OCI-LY1 (cell line): ENCODE data around the gene TLK1.

Source experiments
- H2AFZ ChIP-seq: fragments of 200-600 bp; sonication (generic), shearing (Covaris generic); 2 replicates; pipeline ENCODE4 v1.6.0; 2014; ENCODE audit warnings: antibody characterized with exemption, mild to moderate bottlenecking, low read length
- H3F3A ChIP-seq: fragments of 200-600 bp; sonication (generic), shearing (Covaris generic); 2 replicates; pipeline ENCODE4 v1.6.0; 2014; ENCODE audit warnings: mild to moderate bottlenecking, antibody characterized with exemption, low read length, moderate library complexity; ENCODE audit not compliant: insufficient read depth
- H3K27ac ChIP-seq: fragments of 200-600 bp; sonication (generic); 2 replicates; pipeline ENCODE4 v1.5.1; 2014; ENCODE audit warnings: low read length, mixed run types, mild to moderate bottlenecking, low read depth; ENCODE audit not compliant: poor library complexity, severe bottlenecking
- H3K27me3 ChIP-seq: fragments of 200-600 bp; sonication (generic); 2 replicates; pipeline ENCODE4 v1.6.0; 2014; ENCODE audit warnings: antibody characterized with exemption, mild to moderate bottlenecking, low read length, moderate library complexity; ENCODE audit not compliant: insufficient read depth
- H3K36me3 ChIP-seq: fragments of 200-600 bp; sonication (generic); 2 replicates; pipeline ENCODE4 v1.6.1; 2014; ENCODE audit warnings: mild to moderate bottlenecking, antibody characterized with exemption, low read length, moderate library complexity, mixed read lengths; ENCODE audit not compliant: insufficient read depth
- H3K4me1 ChIP-seq: fragments of 200-600 bp; sonication (generic); 2 replicates; pipeline ENCODE4 v1.5.1; 2014; ENCODE audit warnings: mild to moderate bottlenecking, low read length, moderate library complexity; ENCODE audit not compliant: insufficient read depth, severe bottlenecking
- H3K4me2 ChIP-seq: fragments of 200-600 bp; sonication (generic), shearing (Covaris generic); 2 replicates; pipeline ENCODE4 v1.6.1; 2014; ENCODE audit warnings: low read length
- H3K4me3 ChIP-seq: fragments of 200-600 bp; sonication (generic); 2 replicates; pipeline ENCODE4 v1.5.1; 2014; ENCODE audit warnings: low read length, low read depth, mild to moderate bottlenecking, mixed read lengths; ENCODE audit not compliant: poor library complexity, severe bottlenecking
- H3K79me2 ChIP-seq: fragments of 200-600 bp; shearing (Covaris generic); 2 replicates; pipeline ENCODE4 v1.6.1; 2016; ENCODE audit warnings: mixed run types, low read length, mixed read lengths; ENCODE audit not compliant: insufficient read depth
- H3K9ac ChIP-seq: fragments of 200-600 bp; sonication (generic), shearing (Covaris generic); 2 replicates; pipeline ENCODE4 v1.6.1; 2014; ENCODE audit warnings: mild to moderate bottlenecking, low read length, mixed read lengths
- H3K9me2 ChIP-seq: fragments of 200-600 bp; sonication (generic), shearing (Covaris generic); 2 replicates; pipeline ENCODE4 v1.6.1; 2014; ENCODE audit warnings: low read depth, mild to moderate bottlenecking, low read length, mixed read lengths
- H3K9me3 ChIP-seq: fragments of 200-600 bp; shearing (Covaris generic); 2 replicates; pipeline ENCODE4 v1.6.1; 2014; ENCODE audit warnings: low read length, mixed read lengths
- H4K20me1 ChIP-seq: fragments of 200-600 bp; sonication (generic), shearing (Covaris generic); 2 replicates; pipeline ENCODE4 v1.6.0; 2016; ENCODE audit warnings: mild to moderate bottlenecking, low read length; ENCODE audit not compliant: insufficient read depth
- EZH2 ChIP-seq: fragments of 200-600 bp; sonication (generic), shearing (Covaris generic); IDR thresholded peaks from 2 replicates; pipeline ENCODE4 v1.8.0; 2017; ENCODE audit warnings: borderline replicate concordance, mixed run types, mild to moderate bottlenecking, antibody characterized with exemption, low read length, moderate library complexity, mixed read lengths
- TF ChIP-seq, protein P1 (sequence below): fragments of 200-600 bp; sonication (generic), shearing (Covaris generic); IDR thresholded peaks from 2 replicates; pipeline ENCODE4 v1.5.1; 2017; ENCODE audit warnings: mild to moderate bottlenecking, antibody characterized with exemption, low read length, moderate library complexity, mixed read lengths

Gene TLK1

GRCh38 chr2:171104379-171104778 lies 56.3 kb downstream of the TLK1 start:
- Histone ChIP-seq H3K27ac (no peak overlapping the region), H4K20me1 (no peaks in the 10 kb centered on the region)

GRCh38 chr2:171102802-171103201 lies 57.9 kb downstream of the TLK1 start:
- Histone ChIP-seq H3K9ac (no peak overlapping the region), H3K36me3 (peaks cover 76% of the 10 kb centered on the region), H3K4me3 (no peak overlapping the region), H3K4me2 (no peak overlapping the region), H3K27me3 (no peaks in the 10 kb centered on the region), H3F3A (no peaks in the 10 kb centered on the region), H3K9me2 (no peaks in the 10 kb centered on the region), H3K4me1 (no peaks in the 10 kb centered on the region), H3K27ac (no peak overlapping the region), H2AFZ (no peak overlapping the region), H4K20me1 (no peaks in the 10 kb centered on the region), H3K79me2 (peaks cover 93% of the 10 kb centered on the region), H3K9me3 (peaks cover 27% of the 10 kb centered on the region)
- TF ChIP-seq, protein P1, sequence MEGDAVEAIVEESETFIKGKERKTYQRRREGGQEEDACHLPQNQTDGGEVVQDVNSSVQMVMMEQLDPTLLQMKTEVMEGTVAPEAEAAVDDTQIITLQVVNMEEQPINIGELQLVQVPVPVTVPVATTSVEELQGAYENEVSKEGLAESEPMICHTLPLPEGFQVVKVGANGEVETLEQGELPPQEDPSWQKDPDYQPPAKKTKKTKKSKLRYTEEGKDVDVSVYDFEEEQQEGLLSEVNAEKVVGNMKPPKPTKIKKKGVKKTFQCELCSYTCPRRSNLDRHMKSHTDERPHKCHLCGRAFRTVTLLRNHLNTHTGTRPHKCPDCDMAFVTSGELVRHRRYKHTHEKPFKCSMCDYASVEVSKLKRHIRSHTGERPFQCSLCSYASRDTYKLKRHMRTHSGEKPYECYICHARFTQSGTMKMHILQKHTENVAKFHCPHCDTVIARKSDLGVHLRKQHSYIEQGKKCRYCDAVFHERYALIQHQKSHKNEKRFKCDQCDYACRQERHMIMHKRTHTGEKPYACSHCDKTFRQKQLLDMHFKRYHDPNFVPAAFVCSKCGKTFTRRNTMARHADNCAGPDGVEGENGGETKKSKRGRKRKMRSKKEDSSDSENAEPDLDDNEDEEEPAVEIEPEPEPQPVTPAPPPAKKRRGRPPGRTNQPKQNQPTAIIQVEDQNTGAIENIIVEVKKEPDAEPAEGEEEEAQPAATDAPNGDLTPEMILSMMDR: no peak
- no peak for TF ChIP-seq EZH2

More at GRCh38 chr2:171104379-171104778, 56.3 kb downstream of the TLK1 start:
- TF ChIP-seq, protein P1: no peak
- TF ChIP-seq EZH2: no peak
- H3K9ac ChIP-seq: no peak overlapping the region
- no peak overlapping the region for H2AFZ ChIP-seq
- H3K4me3 ChIP-seq: no peak overlapping the region
- H3K36me3 ChIP-seq: peaks cover 74% of the 10 kb centered on the region
- H3K79me2 ChIP-seq: peaks cover 92% of the 10 kb centered on the region
- no peaks in the 10 kb centered on the region for H3K27me3 ChIP-seq
- H3K4me2 ChIP-seq: no peak overlapping the region
- H3K4me1 ChIP-seq: no peaks in the 10 kb centered on the region
- no peaks in the 10 kb centered on the region for H3K9me2 ChIP-seq
- H3K9me3 ChIP-seq: peaks cover 14% of the 10 kb centered on the region; the same call in 1 of the 2 replicates
- H3F3A ChIP-seq: no peaks in the 10 kb centered on the region

DNA sequence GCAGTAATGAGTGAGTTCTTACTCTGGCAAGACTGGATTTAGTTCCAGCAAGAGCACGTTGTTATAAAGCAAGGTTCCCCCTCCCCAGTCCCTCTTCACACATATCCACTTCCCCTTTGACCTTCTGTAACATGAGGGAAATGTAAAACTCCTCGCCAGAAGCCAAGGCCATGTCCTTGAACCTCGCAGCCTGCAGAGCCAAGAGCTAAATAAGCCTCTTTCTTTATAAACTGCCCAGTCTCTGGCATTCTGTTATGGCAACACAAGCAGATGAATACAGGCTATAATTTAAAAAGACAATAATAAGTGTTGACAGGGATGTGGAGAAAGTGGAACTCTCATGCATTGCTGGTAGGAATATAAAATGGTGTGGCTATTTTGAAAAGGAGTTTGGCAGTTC lies 60.3 kb downstream of the TLK1 start:
- Histone ChIP-seq H4K20me1 (no peaks in the 10 kb centered on the region), H3K27ac (no peak overlapping the region), H2AFZ (no peak overlapping the region), H3F3A (no peaks in the 10 kb centered on the region), H3K36me3 (peaks cover 68% of the 10 kb centered on the region), H3K9me3 (peaks cover 32% of the 10 kb centered on the region), H3K9ac (no peak overlapping the region), H3K79me2 (peaks cover 93% of the 10 kb centered on the region), H3K9me2 (no peaks in the 10 kb centered on the region), H3K4me2 (no peak overlapping the region), H3K4me1 (no peaks in the 10 kb centered on the region), H3K27me3 (no peaks in the 10 kb centered on the region), H3K4me3 (no peak overlapping the region)
- no peak for TF ChIP-seq EZH2
- TF ChIP-seq, protein P1: no peak
